ENCODE measurements around the gene RPL10.
A peak's percentile ranks its signal among the peaks of the same experiment; 100 is the strongest.

The RPL10 gene

DNA sequence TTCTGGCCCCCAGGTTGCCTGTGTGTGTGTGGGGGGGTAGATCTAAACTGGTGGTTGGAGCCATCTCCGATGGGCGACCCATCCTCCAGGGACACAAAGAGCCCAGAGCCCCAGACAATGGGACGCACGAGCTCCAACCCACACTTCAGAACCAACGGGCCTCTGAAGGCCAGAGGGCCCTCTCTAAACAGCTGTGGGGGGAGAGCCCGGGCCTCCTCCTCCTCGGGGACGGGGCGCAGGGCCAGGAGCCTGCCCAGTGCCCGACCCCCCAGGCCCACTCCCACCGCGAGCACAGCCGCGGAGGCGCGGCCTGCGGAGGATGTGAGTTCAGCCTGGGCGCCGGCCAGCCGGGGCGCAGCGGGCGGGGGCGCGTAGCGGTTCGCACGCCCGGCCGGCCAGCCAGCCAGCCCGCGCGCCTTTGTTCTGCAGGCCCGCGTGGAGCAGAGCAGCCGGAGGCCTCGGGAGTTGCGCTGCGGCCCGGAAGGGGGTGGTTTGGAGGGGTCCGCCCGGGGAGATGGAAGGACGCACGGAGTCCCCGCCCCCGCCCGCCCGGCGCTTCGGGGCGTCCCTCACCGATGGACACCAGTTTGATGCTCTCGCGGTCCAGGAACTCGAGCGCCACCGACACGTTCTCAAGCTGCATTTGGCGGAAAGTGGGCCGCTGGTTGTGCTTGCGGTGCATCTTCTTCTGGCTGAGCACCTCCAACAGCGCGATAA is 27.7 kb upstream of the RPL10 start:
- Histone ChIP-seq H3K9me2 (ENCODE audit: low read depth, low read length) (no peaks in the 10 kb centered on the region), H3F3A (ENCODE audit: insufficient read depth, low read length) (no peaks in the 10 kb centered on the region), H3K4me2 (ENCODE audit: low read length) (peak overlapping the region; percentile 95), H3K79me2 (ENCODE audit: insufficient read depth, low read length) (no peaks in the 10 kb centered on the region), H3K27me3 (ENCODE audit: insufficient read depth, low read length) (no peaks in the 10 kb centered on the region), H3K4me1 (ENCODE audit: insufficient read depth, low read length, severe bottlenecking) (peaks cover 53% of the 10 kb centered on the region), H3K27ac (ENCODE audit: low read depth, low read length, poor library complexity, severe bottlenecking) (peak overlapping the region; percentile 71), H3K4me3 (ENCODE audit: low read depth, low read length, poor library complexity, severe bottlenecking) (peak overlapping the region; percentile 92), H2AFZ (ENCODE audit: low read length) (no peak overlapping the region), H4K20me1 (ENCODE audit: insufficient read depth, low read length) (no peaks in the 10 kb centered on the region), H3K9me3 (ENCODE audit: low read length) (no peaks in the 10 kb centered on the region), H3K36me3 (ENCODE audit: insufficient read depth, low read length) (no peaks in the 10 kb centered on the region), H3K9ac (ENCODE audit: low read length) (peak overlapping the region; percentile 81)
- no peak for TF ChIP-seq EZH2 (IDR thresholded peaks at IDR 0.05; ENCODE audit: borderline replicate concordance, low read length)
- TF ChIP-seq, protein P1, sequence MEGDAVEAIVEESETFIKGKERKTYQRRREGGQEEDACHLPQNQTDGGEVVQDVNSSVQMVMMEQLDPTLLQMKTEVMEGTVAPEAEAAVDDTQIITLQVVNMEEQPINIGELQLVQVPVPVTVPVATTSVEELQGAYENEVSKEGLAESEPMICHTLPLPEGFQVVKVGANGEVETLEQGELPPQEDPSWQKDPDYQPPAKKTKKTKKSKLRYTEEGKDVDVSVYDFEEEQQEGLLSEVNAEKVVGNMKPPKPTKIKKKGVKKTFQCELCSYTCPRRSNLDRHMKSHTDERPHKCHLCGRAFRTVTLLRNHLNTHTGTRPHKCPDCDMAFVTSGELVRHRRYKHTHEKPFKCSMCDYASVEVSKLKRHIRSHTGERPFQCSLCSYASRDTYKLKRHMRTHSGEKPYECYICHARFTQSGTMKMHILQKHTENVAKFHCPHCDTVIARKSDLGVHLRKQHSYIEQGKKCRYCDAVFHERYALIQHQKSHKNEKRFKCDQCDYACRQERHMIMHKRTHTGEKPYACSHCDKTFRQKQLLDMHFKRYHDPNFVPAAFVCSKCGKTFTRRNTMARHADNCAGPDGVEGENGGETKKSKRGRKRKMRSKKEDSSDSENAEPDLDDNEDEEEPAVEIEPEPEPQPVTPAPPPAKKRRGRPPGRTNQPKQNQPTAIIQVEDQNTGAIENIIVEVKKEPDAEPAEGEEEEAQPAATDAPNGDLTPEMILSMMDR (IDR thresholded peaks at IDR 0.05; ENCODE audit: low read length) = no peak

DNA sequence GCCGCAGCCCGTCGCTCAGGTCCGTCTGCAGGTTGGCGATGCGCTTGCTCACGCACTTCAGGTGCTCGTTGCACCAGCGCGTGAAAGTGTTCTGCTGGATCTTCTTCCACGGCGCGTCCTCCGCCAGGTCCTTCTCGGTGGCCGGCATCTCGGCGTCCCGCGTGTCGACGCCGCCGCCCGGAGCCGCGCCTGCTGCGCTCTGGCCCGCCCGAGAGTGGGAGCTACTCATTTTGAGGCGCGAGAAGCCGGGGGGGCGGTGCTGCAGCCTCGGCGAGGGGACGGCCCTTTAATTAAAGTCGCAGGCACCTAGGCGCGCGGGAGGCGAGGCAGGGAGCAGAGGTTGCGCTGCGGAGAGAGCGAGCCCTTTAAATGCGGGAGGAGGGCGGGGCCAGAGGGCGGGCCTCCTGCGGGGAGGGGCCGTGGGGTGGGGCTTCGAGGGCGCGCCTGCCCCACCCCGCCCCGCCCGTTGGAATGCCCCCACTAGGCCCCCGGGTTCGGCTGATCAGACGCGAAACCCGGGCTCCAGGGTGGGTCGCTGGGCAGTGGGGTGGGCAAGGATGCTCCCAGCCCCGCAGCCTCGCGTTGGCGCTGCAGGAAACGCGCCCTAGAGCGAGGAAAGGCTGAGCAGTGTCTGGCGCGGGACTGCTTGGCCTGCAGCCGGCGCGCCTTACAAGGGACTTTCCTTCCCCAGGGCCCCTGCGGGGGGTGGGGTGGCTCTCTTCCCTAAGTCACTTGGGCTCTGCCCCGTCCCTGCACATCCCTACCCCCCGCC is 27.0 kb upstream of the RPL10 start:
- Histone ChIP-seq H2AFZ (ENCODE audit: low read length) (no peak overlapping the region), H3K4me1 (ENCODE audit: insufficient read depth, low read length, severe bottlenecking) (peaks cover 53% of the 10 kb centered on the region), H3K9me2 (ENCODE audit: low read depth, low read length) (no peaks in the 10 kb centered on the region), H3K9me3 (ENCODE audit: low read length) (no peaks in the 10 kb centered on the region), H3K36me3 (ENCODE audit: insufficient read depth, low read length) (no peaks in the 10 kb centered on the region), H3K27ac (ENCODE audit: low read depth, low read length, poor library complexity, severe bottlenecking) (no peak overlapping the region), H3K27me3 (ENCODE audit: insufficient read depth, low read length) (no peaks in the 10 kb centered on the region), H4K20me1 (ENCODE audit: insufficient read depth, low read length) (no peaks in the 10 kb centered on the region), H3K9ac (ENCODE audit: low read length) (peak overlapping the region; percentile 81), H3K79me2 (ENCODE audit: insufficient read depth, low read length) (no peaks in the 10 kb centered on the region), H3F3A (ENCODE audit: insufficient read depth, low read length) (no peaks in the 10 kb centered on the region), H3K4me2 (ENCODE audit: low read length) (peak overlapping the region; percentile 95), H3K4me3 (ENCODE audit: low read depth, low read length, poor library complexity, severe bottlenecking) (peak overlapping the region; percentile 92)
- TF ChIP-seq EZH2 (IDR thresholded peaks at IDR 0.05; ENCODE audit: borderline replicate concordance, low read length) = no peak
- TF ChIP-seq, protein P1 (IDR thresholded peaks at IDR 0.05; ENCODE audit: low read length) = no peak

DNA sequence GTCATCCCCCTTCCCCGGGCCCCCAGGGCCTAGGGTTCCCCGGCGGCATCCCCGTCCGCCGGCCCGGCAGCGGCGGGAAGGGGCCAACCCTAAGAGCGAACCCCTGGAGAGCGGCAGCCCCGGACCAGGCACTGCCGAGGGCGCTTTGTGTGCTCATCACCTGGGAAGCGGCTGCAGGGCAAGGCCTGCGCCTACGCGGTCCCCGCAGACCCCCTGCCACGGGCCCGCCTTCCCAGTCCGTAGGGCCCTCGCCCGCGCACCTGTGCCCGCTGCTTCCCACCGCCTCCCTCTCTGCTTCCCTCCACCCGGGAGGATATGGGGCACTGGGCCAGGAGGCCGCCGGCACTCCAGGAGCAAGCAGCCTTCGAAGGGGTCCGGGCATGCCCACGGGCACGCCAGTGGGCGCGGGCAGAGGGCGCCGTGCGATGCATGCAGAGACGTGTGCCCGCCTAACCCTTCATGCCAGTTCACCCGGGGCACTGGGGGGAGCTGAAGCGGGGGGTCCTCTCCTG is 26.3 kb upstream of the RPL10 start:
- H3K9ac ChIP-seq (ENCODE audit: low read length) = peak overlapping the region; percentile 54
- H3K79me2 ChIP-seq (ENCODE audit: insufficient read depth, low read length) = no peaks in the 10 kb centered on the region

More for the DNA sequence above, 26.3 kb upstream of the RPL10 start:
- Histone ChIP-seq H3K27ac (ENCODE audit: low read depth, low read length, poor library complexity, severe bottlenecking) (no peak overlapping the region), H3K27me3 (ENCODE audit: insufficient read depth, low read length) (no peaks in the 10 kb centered on the region), H3K4me3 (ENCODE audit: low read depth, low read length, poor library complexity, severe bottlenecking) (peak overlapping the region; percentile 92), H2AFZ (ENCODE audit: low read length) (no peak overlapping the region), H3K4me2 (ENCODE audit: low read length) (peak overlapping the region; percentile 69), H3K36me3 (ENCODE audit: insufficient read depth, low read length) (no peaks in the 10 kb centered on the region), H3K9me2 (ENCODE audit: low read depth, low read length) (no peaks in the 10 kb centered on the region), H3F3A (ENCODE audit: insufficient read depth, low read length) (no peaks in the 10 kb centered on the region), H3K4me1 (ENCODE audit: insufficient read depth, low read length, severe bottlenecking) (peaks cover 53% of the 10 kb centered on the region), H4K20me1 (ENCODE audit: insufficient read depth, low read length) (no peaks in the 10 kb centered on the region), H3K9me3 (ENCODE audit: low read length) (no peaks in the 10 kb centered on the region)
- TF ChIP-seq EZH2 (IDR thresholded peaks at IDR 0.05; ENCODE audit: borderline replicate concordance, low read length) = no peak
- TF ChIP-seq, protein P1 (IDR thresholded peaks at IDR 0.05; ENCODE audit: low read length) = no peak

Data from OCI-LY1 (cell line).